Stimulated activated CD4-positive, alpha-beta T cell treated with anti-CD3 and anti-CD28 coated beads, Interleukin-12 subunit alpha, Interleukin-12 subunit beta, amount 100 ng/mL, for 24 hours (primary cell): ENCODE measurements around the gene CYCS.
"Not testable (repeated sequence)": the region's sequence is repeated elsewhere in the genome, so short reads cannot be mapped to it uniquely, and the experiment has no call there.

ENCODE experiments used
- DNase-seq, 2 experiments: peaks; one replicate each; pipeline ENCODE4 v3.0.0-alpha.2; 2020; ENCODE audit warnings: low read depth in 2 of 2

Gene CYCS

DNA sequence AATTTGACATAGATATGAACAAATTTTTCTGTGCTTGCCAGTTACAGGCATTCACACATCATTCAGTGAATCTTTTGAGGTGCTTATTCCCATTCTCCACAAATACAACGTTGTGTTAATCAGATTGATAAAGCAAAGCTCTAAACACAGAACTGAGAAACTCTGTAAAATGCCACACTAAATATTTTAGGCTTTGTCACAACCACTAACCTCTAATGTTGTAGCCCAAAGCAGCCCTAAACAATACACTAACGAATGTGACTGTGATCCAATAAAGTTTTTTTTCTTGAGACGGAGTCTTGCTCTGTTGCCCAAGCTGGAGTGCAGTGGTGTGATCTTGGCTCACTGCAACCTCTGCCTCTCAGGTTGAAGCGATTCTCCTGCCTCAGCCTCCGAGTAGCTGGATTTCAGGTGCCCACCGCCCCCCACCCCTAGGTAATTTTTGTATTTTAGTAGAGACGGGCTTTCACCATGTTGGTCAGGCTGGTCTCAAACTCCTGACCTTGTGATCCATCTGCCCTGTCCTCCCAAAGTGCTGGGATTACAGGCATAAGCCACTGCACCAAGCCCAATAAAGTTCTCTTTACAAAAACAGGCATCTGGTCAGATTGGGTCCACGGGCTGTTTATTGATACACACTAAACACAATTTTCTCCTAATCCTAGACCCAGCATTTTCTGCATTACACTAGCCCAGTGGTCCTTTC, 6.9 kb downstream of the CYCS start:
- DNase-seq, result no peak

DNA sequence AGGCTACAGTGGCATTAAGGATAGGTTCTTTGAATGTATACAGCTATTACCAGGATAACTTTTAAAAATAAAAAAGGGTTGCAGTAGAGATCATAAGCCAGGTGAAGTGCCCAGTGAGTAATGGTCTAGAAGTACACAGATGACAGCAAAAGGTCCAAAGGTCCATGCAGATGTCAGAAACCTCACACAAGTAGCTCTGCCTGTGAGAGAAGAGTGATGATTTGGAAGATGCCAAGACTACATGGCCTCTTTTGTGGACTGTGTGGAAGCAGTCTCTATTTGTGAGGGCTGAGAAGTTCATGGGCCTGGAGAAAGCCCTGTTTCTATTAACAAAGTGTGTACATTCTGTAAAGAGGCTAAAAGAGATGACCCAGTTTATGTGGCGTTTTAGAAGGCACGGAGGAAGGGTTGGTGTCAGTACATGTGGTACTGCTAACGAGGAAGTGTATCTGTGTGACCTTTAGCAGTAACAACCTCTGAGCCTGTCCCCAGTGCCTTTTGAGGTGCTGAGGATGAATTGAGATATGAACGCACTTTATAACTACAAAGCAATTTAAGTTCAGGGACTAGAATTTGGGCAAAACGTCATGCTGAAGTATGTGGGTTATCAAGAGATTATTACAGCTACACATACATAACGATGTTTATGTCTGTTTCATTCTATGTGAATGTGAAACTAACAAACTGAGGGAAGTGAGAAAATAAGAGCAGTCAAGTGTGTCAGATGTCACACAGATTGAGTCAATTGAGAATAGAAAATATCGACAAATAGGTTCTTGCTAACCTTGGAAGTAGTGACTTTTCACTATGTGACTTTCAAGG, 7.6 kb downstream of the CYCS start:
- DNase-seq, result no peak

DNA sequence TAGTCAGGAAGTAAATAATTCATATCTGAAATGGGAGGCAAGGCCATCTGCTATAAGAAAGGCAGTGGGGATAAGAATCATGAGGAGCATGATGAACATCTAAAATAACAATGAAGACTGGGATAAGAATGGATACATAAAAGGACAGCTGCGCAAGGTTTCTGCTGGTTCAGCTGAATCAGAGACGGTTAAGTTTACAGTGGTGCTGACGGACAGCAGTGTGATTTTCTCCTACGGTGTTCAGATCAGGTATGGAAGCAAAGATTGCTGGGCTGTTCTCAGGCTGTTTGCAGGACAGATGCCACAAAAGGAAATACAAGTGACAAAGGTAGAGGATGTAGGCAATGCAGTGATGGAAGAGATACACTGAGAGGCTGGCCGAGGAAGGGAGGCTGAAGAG, 8.4 kb downstream of the CYCS start:
- no peak for DNase-seq

DNA sequence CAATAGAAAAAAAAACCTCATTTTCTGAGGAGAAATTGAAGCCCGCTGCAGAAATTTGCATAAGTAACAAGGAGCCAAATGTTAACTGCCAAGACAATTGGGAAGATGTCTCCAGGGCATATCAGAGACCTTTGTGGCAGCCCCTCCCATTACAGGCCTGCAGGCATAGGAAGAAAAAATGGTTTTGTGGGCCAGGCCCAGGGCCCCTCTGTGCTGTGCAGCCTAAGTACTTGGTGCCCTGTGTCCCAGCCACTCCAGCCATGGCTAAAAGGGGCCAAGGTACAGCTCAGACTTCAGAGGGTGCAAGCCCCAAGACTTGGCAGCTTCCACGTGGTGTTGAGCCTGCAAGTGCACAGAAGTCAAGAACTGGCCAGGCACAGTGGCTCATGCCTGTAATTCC, 14.5 kb downstream of the CYCS start:
- not testable (repeated sequence) for DNase-seq

DNA sequence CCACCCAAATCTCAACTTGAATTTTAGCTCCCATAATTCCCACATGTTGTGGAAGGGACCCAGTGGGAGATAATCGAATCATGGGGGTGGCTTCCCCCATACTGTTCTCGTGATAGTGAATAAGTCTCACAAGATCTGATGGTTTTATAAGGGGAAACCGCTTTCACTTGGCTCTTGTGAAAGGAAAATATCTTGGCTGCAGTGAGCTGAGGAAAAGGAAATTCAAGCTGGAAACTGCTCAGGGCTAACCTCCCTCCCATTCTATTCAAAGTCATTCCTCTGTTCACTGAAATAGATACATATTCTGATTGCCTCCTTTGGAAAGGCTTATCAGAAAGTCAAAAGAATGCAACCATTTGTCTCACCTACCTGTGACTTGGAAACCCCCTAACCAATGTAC, 15.8 kb downstream of the CYCS start:
- DNase-seq, result no peak

DNA sequence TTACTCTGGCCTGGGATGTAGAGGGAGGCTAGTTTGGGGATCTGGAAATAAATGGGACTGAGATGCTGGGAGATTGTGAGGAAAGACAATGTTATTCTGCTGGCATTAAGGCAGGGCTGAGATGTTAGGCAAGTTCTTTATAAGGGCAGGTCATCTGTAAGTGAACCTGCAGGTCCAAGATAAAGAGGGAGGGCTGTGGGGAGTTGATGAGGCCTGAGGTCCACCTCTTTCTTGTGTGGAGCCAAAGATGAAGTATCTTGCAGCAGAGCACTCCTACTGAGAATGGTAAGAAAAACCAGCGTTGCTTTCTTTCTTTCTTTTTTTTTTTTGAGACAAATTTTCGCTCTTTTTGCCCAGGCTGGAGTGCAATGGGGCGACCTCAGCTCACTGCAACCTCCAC, 19.1 kb downstream of the CYCS start:
- DNase-seq, result no peak

DNA sequence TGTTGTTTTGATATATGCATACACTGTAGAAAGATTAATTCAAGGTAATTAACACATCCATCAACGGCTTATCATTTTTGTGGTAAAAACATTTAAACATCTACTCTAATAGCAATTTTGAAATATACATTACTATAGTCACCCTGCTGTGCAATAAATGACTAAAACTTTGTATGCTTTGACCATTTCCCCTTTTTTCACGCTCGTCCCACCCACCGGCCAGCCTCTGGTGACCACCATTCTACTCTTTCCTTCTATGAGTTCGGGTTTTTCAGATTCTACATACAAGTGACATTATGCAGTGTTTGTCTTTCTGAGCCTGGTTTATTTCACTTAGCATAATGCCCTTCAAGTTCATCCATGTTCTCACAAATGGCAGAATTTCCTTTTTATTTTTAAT, 21.3 kb downstream of the CYCS start:
- DNase-seq, result no peak

DNA sequence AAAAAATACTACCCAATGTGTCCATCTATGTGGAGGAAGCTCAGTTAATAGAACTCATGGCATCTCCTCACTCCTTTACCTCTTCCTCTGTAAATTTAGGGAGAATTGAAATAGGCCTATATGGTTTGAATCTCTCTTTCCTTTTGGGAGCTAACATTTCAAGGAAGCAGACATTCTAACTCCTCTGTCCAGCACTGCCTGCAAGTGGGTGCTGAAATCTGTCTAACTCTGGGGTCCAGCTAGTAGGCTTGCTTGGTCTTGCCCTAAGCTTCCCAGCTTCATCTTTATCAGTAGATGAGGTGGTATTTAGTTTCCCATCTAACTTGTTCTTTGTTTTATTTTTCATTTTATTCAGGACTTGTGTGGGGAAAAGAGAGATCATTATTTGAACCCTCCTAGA, 23.2 kb downstream of the CYCS start:
- no peak for DNase-seq

DNA sequence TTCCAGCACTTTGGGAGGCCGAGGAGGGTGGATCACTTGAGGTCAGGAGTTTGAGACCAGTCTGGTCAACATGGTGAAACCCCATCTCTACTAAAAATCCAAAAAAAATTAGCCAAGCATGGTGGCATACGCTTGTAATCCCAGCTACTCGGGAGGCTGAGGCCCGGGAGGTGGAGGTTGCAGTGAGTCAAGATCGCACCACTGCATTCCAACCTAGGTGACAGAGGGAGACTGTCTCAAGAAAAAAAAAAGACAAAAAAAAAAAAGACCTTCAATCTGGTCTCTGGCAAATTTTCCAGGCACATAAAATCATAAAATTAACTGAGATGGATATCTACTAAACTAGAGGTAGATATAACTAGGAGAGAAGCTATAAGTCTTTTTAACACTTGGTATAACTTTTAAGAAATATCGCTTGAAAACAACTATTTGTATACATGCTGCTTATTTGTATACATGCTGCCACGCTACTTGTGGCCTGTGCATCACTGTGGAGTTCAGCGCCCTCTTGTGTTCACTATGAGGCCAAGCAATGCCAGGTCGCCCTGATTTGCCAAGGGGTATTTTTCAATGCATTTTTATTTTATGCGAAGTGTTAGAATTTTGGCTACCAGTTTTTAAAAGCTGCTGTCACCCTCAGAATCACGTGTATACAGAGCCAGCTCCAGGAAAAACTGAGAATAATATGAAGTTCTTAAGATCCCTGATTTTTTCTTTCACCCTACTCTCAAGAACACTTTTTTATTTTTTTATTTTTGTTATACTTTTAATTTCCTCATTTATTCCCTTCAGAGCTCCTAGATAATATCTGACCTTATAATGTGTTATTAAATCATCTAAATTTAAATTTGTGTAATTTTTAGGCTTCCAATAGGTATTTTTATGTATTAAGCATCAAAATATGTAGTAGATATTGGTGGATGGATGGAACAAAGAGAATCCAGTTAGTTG, 26.7 kb downstream of the CYCS start:
- DNase-seq, result peak in 1 of 2 experiments; percentile 40

DNA sequence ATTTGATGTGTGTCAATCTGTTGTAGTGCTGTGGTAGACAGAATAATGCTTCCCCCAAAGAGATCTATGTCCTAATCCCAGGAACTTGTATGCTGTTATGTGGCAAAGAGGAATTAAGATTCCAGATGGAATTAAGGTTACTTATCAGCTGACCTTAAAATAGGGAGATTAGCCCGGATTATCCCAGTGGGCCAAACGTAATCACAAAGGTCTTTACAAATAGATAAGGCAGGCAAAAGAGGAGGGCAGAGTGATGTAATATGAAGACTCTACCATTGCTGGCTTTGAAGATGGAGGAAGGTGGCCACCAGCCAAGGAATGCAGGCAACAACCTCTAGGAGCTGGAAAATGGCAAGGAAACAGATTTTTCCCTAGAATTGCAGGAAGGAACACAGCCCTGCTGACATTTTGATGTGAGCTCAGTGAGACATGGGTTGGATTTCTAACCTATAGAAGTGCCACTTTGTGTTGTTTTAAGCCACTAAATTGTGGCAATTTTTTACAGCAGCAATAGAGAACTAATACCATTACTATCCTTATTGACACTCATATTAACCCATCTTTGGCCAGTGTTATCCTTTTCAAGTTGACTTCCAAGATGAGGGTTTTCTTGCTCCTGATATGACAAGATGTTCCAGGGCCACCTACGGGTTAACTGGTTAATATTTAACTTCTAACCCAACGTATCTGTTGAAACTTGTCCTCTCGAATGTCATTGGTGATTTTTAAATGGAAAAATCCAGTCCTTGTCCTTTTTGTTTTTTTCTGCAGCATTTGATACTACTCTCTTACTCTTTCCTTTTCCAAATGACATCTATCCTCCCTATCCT, 29.3 kb downstream of the CYCS start:
- no peak for DNase-seq

DNA sequence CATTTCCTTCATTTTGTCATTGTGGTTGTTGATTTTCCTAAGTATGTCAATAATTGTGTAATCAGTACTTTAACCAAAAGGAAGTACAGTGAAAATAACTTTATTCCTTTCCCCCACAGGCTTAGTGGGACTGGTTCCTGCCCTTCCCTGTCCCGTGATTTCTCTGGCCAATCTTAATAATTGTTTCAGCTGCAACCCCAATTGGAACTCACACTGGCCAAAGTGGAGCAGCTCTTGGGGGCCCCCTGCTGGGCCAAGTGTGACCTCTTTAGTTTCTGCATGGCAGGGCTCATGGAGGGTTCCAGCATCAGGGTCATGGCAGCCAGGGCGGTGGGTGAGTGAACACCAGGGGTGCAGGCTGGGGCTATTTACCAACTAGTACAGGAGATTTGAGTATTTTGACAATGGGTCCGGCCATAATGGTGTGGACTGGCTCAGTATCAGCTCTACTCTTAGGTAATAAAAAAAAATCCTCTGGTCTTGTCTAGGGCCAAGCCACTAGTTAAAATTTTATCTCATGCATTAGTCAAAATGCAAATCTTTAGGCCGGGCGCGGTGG, 31.7 kb downstream of the CYCS start:
- DNase-seq, result peak; percentile 50 to 82

DNA sequence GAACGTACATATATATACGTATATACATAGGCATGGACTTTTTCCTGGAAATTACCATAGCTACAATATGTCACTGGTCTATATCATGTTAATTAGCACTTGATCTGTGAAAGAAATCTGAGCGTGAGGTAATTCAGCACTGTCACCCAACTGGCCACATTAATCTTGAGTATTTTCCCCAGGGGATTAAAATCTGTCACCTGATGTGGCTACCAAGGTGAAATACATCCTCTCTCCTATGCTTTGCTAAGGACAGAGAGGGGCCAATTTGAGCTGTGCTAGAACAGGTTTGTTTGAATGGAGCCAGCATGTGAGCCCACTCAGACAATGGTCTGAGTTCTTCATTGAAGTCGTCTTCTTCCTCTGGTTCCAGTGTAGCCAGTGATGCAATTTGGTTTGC, 33.3 kb downstream of the CYCS start:
- DNase-seq, result no peak

DNA sequence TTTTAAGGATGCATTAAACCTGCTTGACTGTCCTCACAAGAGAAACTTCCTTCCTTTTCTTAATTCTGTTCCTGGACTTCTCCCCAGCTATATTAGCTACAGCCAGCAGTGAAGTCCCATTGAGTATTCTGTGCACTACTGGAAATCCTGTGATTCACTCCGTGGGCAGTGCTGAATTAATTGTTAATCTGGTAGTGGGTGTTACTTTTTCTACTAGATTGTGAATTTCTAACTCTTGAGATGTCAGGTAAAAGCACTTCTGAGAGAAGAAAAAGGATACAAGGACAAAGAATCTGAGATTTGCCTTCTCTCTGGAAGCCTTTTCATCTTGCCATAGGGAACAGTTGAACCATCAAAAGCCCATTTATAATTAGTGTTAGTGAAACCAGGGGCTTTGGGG, 33.9 kb downstream of the CYCS start:
- DNase-seq, result no peak

DNA sequence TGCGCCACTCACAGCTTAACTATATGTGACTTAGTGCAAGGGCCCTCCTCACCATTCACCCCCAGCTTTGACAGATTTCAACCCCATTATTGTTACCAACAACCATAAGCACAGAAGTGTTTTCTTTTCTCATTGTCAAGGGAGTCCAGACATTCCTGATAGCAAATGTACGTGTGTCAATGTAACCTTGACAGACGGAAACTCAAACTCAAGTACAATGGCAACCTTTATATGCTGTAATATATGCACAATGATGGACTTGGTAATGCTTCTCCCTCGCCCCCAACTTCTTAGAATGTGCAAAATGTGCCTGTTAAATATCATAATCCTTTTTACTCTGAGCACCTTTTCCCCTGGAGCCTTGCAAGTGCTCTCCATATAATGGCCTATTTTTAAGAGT, 34.7 kb downstream of the CYCS start:
- DNase-seq, result no peak

DNA sequence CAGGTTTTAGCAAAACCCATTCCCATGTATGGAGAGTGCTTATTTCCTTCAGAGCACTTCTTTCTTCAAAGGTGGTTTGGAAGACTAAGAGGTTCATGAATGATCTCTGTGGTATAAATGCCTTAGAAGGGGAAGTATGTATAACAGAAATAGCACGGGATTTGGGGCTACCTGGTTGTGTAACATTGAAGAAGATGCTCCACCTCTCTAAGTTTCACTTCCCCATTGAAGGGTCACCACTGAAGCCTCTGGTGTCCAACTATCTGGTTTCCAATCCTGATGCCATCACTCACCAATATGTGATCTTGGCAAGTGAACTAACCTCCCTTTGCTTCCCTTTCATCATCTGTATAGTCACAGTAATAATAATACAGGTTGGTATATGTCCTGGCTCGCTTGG, 37.2 kb downstream of the CYCS start:
- no peak for DNase-seq

DNA sequence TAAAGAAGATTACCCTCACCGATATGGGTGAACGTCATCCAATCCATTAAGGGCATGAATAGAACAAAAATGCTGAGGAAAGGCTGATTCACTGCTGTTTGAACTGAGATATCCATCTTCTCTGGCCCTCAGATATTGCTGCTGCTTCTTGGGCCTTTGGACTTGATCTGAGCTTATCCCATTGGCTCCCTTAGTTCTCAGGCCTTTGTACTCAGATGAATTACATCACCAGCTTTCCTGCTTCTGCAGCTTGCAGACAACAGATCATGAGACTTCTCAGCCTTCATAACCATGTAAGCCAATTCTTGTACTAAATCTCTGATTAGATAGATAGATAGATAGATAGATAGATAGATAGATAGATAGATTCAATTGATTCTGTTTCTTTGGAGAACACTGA, 40.2 kb downstream of the CYCS start:
- DNase-seq, result no peak

DNA sequence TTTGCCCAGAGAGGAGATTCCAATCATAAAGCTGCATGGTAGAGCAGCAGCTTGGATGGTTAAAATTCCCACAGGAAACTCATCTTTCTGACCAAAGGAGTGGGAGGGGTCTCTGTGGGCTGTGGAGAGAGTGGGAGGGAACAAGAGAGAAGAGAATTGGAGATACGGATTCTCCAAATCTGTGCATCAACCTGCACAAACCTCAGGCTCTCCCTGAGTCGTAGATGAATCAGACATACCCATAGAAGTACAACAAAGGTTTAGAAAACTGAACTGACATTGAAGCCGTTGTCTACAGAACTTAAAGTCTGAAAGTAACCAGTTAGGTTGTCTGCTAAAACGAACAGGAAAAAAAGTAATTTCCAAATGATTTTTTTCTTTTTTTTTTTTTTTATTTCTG, 41.9 kb downstream of the CYCS start:
- no peak for DNase-seq

DNA sequence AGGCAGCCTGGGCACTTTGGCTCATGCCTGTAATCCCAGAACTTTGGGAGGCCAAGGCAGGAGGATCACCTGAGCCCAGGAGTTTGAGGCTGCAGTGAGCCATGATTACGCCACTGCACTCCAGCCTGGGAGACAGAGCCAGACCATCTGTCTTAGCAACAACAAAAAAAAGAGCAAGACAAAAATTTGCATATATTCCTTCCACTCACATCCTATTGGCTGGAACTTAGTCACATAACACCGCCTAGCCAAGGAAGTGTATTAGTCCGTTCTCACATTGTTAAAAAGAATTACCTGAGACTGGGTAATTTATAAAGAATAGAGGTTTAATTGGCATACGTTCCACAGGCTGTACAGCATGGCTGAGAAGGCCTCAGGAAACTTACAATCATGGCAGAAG, 43.0 kb downstream of the CYCS start:
- DNase-seq, result not testable (repeated sequence)

DNA sequence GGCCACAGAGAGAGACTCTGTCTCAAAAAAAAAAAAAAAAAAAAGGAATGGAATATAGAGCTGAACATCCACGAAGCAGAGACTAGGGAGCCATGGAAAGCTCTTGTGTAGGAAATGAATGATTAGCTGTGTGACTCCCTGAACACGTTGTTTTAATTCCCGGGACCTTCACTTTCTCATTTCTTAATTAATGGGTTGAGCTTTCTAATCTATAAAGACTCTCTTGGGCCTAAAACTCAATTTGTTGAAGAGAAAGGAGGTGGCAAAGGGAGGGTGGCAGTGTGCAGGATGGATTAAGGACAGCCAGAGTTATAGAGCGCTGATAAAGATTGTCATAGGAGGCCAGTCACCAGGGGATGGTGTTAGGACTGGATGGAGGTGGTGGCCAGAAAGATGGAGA, 48.0 kb downstream of the CYCS start:
- no peak for DNase-seq

DNA sequence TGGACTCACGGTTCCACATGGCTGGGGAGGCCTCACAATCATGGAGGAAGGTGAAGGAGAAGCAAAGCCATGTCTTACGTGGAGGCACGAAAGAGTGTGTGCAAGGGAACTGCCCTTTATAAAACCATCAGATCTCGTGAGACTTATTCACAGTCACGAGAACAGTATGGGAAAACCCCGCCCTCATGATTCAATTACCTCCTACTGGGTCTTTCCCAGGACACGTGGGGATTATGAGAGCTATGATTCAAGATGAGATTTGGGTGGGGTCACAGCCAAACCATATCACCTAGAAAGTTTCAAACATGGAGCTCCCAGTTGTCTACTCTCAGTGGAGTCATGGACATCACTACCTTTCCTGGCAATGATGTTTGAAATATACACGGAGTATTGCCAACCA, 49.6 kb downstream of the CYCS start:
- DNase-seq, result peak; percentile 8 to 19

DNA sequence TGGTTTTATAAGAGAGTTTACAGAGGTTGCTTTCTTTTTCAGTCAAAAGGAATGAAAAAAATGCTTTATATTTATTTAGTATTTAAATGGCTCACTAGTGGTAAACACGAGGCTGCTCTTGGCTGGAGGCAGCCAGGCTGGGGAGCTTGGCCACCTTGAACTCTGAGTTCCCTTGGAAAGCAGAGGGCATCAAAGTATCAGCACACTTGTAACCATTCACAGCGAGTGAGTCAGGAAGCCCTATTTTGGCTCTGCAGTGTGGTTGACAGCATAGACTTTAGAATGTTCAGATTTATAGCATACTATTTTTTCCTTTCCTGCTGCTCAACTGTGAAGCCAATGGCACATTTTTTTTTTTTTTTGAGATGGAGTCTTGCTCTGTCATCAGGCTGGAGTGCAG, 51.6 kb downstream of the CYCS start:
- no peak for DNase-seq
